C4-2B (cell line): ENCODE measurements around the gene TMEM161A.

Source experiments
- CTCF ChIP-seq: fragments of 450-650 bp; conservative IDR thresholded peaks from 2 replicates; pipeline ENCODE4 v1.5.1; 2017; ENCODE audit warnings: mild to moderate bottlenecking
- ZFX ChIP-seq: fragments of 450-650 bp; IDR thresholded peaks from 2 replicates; pipeline ENCODE4 v1.6.1; 2017

GRCh38 chr19:19155495-19156219 lies 17.4 kb upstream of the TMEM161A start:
- TF ChIP-seq CTCF (no peak), ZFX (no peak)
